Upper lobe of left lung (tissue), 6 donors: Measurements from ENCODE around the gene WDR76. TPM values are rescaled to one million over a fixed set of nuclear protein-coding genes. Genes with fewer than 3 reads are reported as not detected.
A peak's percentile ranks its signal among the peaks of the same experiment; 100 is the strongest.

ENCODE experiments used
- ATAC-seq, 2 donors: fragments of 200-7000 bp; cut with Tn5 transposase; one replicate each; pipeline ENCODE4 v1.9.1; 2022; ENCODE audit warnings: mild to moderate bottlenecking in 2 of 2, moderate library complexity in 2 of 2; ENCODE audit not compliant: low FRiP score in 2 of 2
- DNase-seq, 2 donors: peaks; one replicate each; pipeline ENCODE4 v3.0.0-alpha.2; 2019 to 2020
- H3K27ac ChIP-seq, 4 donors: fragments of 200-600 bp; sonication (generic); one replicate each; pipeline ENCODE4 v1.5.1; 2016 to 2019
- H3K27me3 ChIP-seq, 4 donors: fragments of 200-600 bp; sonication (generic); one replicate each; pipeline ENCODE4 v1.5.1; 2017 to 2019
- H3K36me3 ChIP-seq, 4 donors: fragments of 200-600 bp; sonication (generic); one replicate each; pipeline ENCODE4 v1.5.1; 2016 to 2019
- H3K4me1 ChIP-seq, 4 donors: fragments of 200-600 bp; sonication (generic); one replicate each; pipeline ENCODE4 v1.5.1; 2018 to 2019
- H3K4me3 ChIP-seq, 4 donors: fragments of 200-600 bp; sonication (generic); one replicate each; pipeline ENCODE4 v1.5.1; 2017 to 2019; ENCODE audit warnings: mild to moderate bottlenecking in 2 of 4, moderate library complexity in 1 of 4
- H3K9me3 ChIP-seq, 4 donors: fragments of 200-600 bp; sonication (generic); one replicate each; pipeline ENCODE4 v1.5.1; 2018 to 2019
- EP300 ChIP-seq, 4 donors: sonication (generic); formaldehyde crosslinking; IDR thresholded peaks; one replicate each; pipeline ENCODE4 v1.5.1; 2017; ENCODE audit warnings: antibody characterized with exemption in 4 of 4, control low read depth in 2 of 4
- POLR2A ChIP-seq, 4 donors: fragments of 450-650 bp; IDR thresholded peaks; one replicate each; pipeline ENCODE4 v1.5.1; 2016 to 2017; ENCODE audit warnings: antibody characterized with exemption in 4 of 4, mild to moderate bottlenecking in 2 of 4
- POLR2AphosphoS5 ChIP-seq, 2 donors: sonication (generic); formaldehyde crosslinking; IDR thresholded peaks; one replicate each; pipeline ENCODE4 v1.5.1; 2017; ENCODE audit warnings: antibody characterized with exemption in 2 of 2
- WGBS, 2 donors: methylation state at CpG; one replicate each; pipeline ENCODE4 v1.1.5; 2017 to 2018; 5-methylcytosine and 5-hydroxymethylcytosine counted together
- total RNA-seq, 6 donors: library from RNA; depleted of rRNA in 4 of 6; stranded (reverse); fragments of >200 nt in 4 of 6; gene quantifications; one replicate each; pipeline versions ENCODE4 v1.1.0 to v1.2.1, GENCODE V29; 2016 to 2021
- TF ChIP-seq, protein P1 (sequence below), 6 experiments: fragments of 450-650 bp in 4 of 6; fragments of 200-600 bp in 2 of 6; sonication (generic) in 2 of 6; IDR thresholded peaks; one replicate each; pipeline ENCODE4 v1.5.1; 2016 to 2019; ENCODE audit warnings: antibody characterized with exemption in 6 of 6
- donor health status: DM: no; HTN: no; CAD: no; lungs with moderate emphysema.
- donor health status: DM: no; HTN: yes; CAD: no; lungs with severe emphysema.

WDR76 gene
- total RNA-seq, 6 donors from 2014 or later = 0.89 to 10.1 (median 3.4) TPM

DNA sequence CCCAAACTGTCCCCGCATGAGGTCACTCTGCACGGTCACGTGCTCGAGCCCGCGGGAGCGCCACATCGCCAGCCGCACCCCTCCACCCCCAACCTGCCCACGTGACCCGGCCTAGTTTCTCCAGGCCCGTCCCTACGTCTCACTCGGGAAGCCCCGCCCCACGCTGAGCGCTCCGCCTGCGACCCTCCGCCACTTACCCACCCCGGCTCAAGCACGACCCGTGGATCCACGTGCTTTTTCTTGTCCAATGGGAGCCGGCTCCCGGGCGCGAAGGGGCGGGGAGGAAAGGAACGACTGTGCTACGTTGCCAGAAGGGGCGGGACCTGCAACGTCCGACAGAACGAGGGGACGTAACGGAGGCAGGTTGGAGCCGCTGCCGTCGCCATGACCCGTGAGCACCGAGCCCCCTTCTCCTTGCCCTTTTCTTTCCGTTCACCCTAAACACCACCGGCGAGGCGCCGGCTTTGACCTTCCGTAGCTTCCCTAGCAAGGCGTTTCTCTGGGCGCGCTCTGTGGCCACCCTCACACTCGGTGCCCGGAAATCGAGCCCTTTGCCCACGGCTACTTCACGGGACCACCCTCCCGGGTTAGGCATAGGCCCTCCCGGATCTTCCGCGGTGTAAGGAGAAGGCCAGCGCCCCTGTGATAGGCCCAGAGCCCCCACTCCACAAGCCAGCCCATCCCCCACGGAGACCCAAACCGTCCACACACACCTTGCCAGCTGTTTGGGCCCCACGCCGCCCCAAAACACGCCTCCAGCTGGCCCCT lies 34.6 kb upstream of the WDR76 start, which contains the start of gene SERF2:
Gene SERF2, plus strand, starts transcription at position 328 of the 768 bp plus-strand sequence. Its CDS starts 57 bp downstream, at position 385.
- Histone ChIP-seq H3K36me3 (peaks cover 5 to 38% (median 23%) of the 10 kb centered on the region in 4 donors), H3K9me3 (no peaks in the 10 kb centered on the region), H3K27me3 (no peaks in the 10 kb centered on the region), H3K27ac (peak within 1 kb of the TSS; percentile 95 to 100 (median 98)), H3K4me1 (peaks cover 27 to 43% (median 31%) of the 10 kb centered on the region in 4 donors), H3K4me3 (peak within 1 kb of the TSS; percentile 62 to 93 (median 78))
- peak; percentile 100 for DNase-seq
- peak; percentile 98 to 99 for ATAC-seq
- 0% methylated on average over 3 to 51 of the region's 66 CpGs for WGBS, 2 donors
- peak; percentile 97 to 100 (median 98) for TF ChIP-seq POLR2A (IDR thresholded peaks at IDR 0.05)
- TF ChIP-seq POLR2AphosphoS5 (IDR thresholded peaks at IDR 0.05) = peak; percentile 99 to 100
- TF ChIP-seq, protein P1, sequence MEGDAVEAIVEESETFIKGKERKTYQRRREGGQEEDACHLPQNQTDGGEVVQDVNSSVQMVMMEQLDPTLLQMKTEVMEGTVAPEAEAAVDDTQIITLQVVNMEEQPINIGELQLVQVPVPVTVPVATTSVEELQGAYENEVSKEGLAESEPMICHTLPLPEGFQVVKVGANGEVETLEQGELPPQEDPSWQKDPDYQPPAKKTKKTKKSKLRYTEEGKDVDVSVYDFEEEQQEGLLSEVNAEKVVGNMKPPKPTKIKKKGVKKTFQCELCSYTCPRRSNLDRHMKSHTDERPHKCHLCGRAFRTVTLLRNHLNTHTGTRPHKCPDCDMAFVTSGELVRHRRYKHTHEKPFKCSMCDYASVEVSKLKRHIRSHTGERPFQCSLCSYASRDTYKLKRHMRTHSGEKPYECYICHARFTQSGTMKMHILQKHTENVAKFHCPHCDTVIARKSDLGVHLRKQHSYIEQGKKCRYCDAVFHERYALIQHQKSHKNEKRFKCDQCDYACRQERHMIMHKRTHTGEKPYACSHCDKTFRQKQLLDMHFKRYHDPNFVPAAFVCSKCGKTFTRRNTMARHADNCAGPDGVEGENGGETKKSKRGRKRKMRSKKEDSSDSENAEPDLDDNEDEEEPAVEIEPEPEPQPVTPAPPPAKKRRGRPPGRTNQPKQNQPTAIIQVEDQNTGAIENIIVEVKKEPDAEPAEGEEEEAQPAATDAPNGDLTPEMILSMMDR (IDR thresholded peaks at IDR 0.05) = no peak
- TF ChIP-seq EP300 (IDR thresholded peaks at IDR 0.05) = peak in 1 of 4 donors; percentile 73

DNA sequence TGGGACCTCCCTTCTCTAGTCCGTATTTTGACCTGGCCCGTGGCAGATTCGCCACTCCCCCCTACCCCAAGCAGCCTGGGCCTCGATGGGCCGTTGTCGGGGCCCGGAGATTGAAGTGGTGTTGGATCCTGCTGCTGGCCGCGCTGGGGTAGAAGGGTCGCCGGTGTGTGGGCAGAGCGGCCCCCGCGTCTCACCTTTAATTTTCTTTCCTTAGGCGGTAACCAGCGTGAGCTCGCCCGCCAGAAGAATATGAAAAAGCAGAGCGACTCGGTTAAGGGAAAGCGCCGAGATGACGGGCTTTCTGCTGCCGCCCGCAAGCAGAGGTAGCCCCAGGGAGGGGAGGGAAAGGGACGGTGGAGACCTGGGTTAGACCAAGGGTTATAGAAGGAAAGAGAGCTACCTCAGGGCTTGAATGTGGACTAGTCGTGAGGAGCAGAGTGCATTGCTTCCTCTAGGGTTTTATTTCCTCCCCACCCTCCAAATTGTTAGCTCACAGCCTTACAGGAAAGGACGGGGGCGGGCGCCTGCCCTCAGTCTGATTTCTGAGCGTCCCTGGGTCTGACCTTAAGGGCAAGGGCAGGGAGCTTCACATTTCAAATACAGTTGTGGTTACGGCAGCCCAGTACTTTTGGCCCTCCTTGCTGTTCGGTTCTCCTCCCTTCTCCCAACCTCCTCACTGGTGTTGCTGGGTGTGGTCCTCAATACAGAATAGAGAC lies 33.9 kb upstream of the WDR76 start:
- H3K27me3 ChIP-seq = no peaks in the 10 kb centered on the region
- peaks cover 32 to 51% (median 36%) of the 10 kb centered on the region in 4 donors for H3K4me1 ChIP-seq
- peak; percentile 43 to 63 for TF ChIP-seq POLR2AphosphoS5 (IDR thresholded peaks at IDR 0.05)
- peak in 1 of 4 donors; percentile 28 for TF ChIP-seq POLR2A (IDR thresholded peaks at IDR 0.05)
- TF ChIP-seq EP300 (IDR thresholded peaks at IDR 0.05) = no peak
- TF ChIP-seq, protein P1 (IDR thresholded peaks at IDR 0.05) = peak in 3 of 6 experiments; percentile 4 to 47 (median 19)
- no peaks in the 10 kb centered on the region for H3K9me3 ChIP-seq
- peak overlapping the region; percentile 62 to 93 (median 78) for H3K4me3 ChIP-seq
- DNase-seq (peak in 1 of 2 donors; percentile 53), ATAC-seq (peak; percentile 38 to 39)
- WGBS, 2 donors = 1 to 2% methylated on average over 32 to 33 of the region's 33 CpGs
- H3K27ac ChIP-seq = peak overlapping the region; percentile 95 to 100 (median 98)
- H3K36me3 ChIP-seq = peaks cover 5 to 45% (median 26%) of the 10 kb centered on the region in 4 donors

DNA sequence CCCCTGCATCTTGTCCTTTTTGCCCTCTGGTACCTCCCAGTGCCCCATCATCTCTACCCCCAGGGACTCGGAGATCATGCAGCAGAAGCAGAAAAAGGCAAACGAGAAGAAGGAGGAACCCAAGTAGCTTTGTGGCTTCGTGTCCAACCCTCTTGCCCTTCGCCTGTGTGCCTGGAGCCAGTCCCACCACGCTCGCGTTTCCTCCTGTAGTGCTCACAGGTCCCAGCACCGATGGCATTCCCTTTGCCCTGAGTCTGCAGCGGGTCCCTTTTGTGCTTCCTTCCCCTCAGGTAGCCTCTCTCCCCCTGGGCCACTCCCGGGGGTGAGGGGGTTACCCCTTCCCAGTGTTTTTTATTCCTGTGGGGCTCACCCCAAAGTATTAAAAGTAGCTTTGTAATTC lies 33.2 kb upstream of the WDR76 start:
- TF ChIP-seq POLR2A (IDR thresholded peaks at IDR 0.05) (no peak), POLR2AphosphoS5 (IDR thresholded peaks at IDR 0.05) (no peak), EP300 (IDR thresholded peaks at IDR 0.05) (no peak)
- TF ChIP-seq, protein P1 (IDR thresholded peaks at IDR 0.05) = no peak
- H3K4me1 ChIP-seq = peaks cover 39 to 58% (median 42%) of the 10 kb centered on the region in 4 donors
- H3K36me3 ChIP-seq = peaks cover 5 to 52% (median 27%) of the 10 kb centered on the region in 4 donors
- peak overlapping the region; percentile 95 to 100 (median 98) for H3K27ac ChIP-seq
- peak overlapping the region; percentile 62 to 93 (median 78) for H3K4me3 ChIP-seq
- 56 to 77% methylated on average over 10 of the region's 10 CpGs for WGBS, 2 donors
- ATAC-seq = no peak
- no peaks in the 10 kb centered on the region for H3K9me3 ChIP-seq
- H3K27me3 ChIP-seq = no peaks in the 10 kb centered on the region
- no peak for DNase-seq

DNA sequence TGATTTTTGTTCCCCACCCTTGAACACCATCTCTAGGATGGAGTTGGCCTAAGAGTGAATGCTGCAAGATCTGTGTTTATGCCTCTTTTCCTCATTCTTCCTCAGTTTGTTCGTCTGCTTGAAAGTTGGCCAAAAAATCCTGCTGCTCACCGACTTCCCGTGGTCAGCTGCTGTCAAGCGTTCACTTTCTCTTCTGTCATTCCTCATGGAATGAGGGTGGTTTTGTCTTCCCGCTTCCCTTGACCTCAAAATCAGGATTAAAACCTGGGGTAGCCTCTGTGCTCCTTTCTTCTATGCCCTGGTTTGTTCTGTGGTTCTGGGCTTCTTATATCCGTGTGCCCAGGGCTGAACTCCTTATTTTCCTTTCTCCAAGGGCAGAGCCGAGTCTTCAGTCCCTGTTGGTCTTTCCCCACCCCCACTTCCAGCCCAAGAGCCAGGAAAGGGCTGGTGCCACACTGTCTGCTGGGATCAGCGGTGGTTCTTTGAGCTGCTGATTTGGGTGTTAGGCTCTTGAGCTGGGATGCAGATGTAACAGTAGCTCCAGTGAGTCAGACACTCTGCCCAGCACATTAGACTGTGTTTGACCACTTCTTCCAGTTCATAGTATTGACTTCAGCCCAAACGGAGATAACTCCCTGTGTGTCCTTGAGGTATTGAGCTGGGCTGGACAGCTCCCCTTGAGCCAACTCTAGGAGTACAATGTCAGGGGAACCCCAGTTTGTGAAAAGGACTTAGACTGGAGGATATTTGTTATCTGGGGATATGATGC lies 32.3 kb upstream of the WDR76 start:
- Histone ChIP-seq H3K4me3 (peak overlapping the region in 1 of 4 donors; percentile 82), H3K36me3 (peaks cover 5 to 60% (median 29%) of the 10 kb centered on the region in 4 donors), H3K4me1 (peaks cover 44 to 65% (median 47%) of the 10 kb centered on the region in 4 donors), H3K27me3 (no peaks in the 10 kb centered on the region), H3K27ac (peak overlapping the region; percentile 95 to 100 (median 98)), H3K9me3 (no peaks in the 10 kb centered on the region)
- DNase-seq = no peak
- WGBS, 2 donors = 64 to 70% methylated on average over 8 to 9 of the region's 9 CpGs
- TF ChIP-seq, protein P1 (IDR thresholded peaks at IDR 0.05) = no peak
- TF ChIP-seq EP300 (IDR thresholded peaks at IDR 0.05) (no peak), POLR2A (IDR thresholded peaks at IDR 0.05) (no peak), POLR2AphosphoS5 (IDR thresholded peaks at IDR 0.05) (no peak)
- ATAC-seq = no peak
